ENCODE data around the gene UGT2B11.
"Not testable (repeated sequence)": the region's sequence is repeated elsewhere in the genome, so short reads cannot be mapped to it uniquely, and the experiment has no call there.

UGT2B11 gene

GRCh38 chr4:69214716-69215115 lies at the start of gene UGT2B11:
TSS of gene UGT2B11 (minus strand) at chr4:69214748. CDS start at chr4:69214722, 26 bp downstream.
- DNase-seq (ENCODE audit: low spot score), result no peak

GRCh38 chr4:69253147-69253772 lies 38.7 kb upstream of the UGT2B11 start:
- not testable (repeated sequence) for DNase-seq (ENCODE audit: low spot score)

DNA sequence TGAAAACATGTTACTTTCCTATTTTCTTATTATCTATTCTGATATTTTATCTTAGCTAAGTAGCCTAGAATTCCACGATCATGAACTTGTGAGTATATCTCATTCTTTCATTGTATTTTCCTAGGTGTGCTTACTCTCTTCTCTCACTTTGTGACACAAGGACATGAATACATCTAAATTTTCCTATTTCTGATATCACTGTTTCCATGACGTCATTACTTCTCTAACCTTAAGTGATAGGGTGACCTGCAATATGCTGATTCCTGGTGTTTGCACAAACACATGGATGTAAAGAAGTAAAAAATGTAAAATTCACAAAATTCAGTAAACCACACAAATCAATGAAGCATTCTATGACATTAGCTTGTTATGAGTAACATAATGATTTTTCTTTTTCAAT lies 36.3 kb upstream of the UGT2B11 start:
- DNase-seq (ENCODE audit: low spot score), result not testable (repeated sequence)

DNA sequence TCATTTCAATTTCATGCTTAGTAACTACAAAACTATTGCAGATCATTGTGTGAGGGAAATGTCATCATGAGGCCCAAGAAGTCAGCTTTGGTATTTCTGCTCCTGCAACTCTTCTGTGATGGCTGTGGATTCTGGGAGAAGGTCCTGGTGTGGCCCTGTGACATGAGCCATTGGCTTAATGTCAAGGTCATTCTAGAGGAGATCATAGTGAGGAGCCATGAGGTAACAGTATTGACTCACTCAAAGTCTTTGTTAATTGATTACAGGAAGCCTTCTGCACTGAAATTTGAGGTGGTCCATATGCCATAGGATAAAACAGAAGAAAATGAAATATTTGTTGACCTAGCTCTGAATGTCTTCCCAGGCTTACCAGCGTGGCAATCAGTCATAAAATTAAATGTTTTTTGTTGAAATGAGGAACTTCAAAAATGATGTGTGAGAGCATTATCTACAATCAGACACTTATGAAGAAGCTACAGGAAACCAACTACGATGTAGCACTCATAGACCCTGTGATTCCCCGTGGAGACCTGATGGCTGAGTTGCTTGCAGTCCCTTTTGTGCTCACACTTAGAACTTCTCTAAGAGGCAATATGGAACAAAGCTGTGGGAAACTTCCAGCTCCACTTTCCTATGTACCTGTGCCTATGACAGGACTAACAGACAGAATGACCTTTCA lies 28.2 kb upstream of the UGT2B11 start:
- not testable (repeated sequence) for DNase-seq (ENCODE audit: low spot score)

DNA sequence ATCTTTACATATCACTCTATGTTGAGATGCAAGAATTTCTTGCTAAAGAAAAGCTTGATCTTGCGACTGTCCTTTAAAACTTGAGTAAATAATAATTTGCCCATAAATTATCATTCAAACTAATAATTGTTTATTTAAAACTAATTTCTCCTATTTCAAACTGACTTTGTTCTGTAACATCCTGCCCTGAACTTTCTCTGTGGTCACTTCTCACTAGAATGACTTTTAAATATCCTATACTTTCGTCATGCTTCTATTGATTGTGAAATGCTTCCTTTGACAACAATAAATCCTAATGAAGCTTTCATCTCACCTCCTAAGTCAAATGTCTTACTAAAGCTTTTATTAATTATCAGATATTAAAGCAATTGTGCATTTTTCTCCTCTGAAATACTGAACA lies 27.2 kb upstream of the UGT2B11 start:
- DNase-seq (ENCODE audit: low spot score), result not testable (repeated sequence)

DNA sequence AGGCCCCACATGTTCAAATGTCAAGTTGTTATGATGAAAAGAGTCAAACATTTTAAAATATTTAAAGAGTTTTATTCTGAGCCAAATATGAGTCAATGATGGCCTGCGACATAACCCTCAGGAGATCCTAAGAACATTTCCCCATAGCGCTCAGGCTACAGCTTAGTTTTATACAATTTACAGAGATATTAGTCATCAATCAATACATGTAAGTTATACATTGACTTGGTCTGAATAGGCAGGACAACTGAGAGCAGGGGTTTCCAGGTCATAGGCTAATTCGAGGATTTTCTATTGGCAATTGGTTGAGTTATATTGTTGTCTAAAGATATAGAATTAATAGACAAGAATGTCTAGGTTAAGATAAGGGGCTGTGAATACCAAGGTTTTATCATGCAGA lies 26.2 kb upstream of the UGT2B11 start:
- DNase-seq (ENCODE audit: low spot score), result not testable (repeated sequence)

DNA sequence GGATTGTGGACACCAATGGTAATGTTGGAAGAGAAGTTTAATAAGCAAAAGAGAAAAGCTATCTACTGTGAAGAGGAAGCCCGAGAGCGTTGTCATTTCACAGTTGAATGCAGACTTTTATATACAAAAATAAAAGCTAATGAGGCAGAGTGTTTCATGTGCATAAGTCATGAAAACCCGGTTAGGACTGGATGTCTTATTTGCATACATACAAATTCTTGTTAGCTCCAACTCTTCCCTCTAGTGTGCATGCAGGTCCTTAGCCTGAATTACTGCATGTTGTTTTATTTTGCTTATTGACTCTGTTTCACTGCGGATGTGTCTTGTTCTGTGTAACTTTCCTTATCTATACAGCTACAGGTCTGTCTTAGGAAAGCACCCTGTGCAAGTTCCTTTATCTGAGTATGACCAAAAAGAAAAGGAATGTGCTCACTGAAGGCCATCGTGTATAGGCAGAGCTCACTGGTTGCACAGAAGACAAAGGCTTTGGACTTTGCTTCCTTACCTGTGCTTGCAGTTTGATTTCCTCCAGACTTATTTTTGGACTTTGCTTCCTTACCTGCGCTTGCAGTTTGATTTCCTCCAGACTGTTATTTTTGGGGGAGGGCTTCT lies 25.1 kb upstream of the UGT2B11 start:
- DNase-seq (ENCODE audit: low spot score), result no peak

DNA sequence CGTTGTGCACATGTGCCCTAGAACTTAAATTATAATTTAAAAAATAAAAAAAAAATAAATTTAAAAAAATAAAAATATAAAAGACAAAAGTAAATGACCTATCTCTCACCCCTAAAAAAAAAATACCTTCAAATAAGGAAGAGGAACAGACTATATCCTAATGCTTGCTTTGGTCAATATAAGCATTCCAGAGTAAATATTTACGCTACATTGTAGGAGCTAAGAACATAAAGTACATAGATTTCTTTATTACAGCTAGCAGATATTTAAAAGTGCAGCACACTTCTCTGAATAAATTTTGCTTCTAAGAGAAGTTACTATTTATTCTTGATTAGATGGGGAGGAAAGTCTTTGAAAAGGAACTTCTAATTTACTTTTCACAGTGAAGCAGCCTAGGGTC lies 24.5 kb upstream of the UGT2B11 start:
- no peak for DNase-seq (ENCODE audit: low spot score)

- DNase-seq (ENCODE audit: low spot score), result no peak
These were observed 10.3 kb upstream of the UGT2B11 start for GRCh38 chr4:69224891-69225290.

DNA sequence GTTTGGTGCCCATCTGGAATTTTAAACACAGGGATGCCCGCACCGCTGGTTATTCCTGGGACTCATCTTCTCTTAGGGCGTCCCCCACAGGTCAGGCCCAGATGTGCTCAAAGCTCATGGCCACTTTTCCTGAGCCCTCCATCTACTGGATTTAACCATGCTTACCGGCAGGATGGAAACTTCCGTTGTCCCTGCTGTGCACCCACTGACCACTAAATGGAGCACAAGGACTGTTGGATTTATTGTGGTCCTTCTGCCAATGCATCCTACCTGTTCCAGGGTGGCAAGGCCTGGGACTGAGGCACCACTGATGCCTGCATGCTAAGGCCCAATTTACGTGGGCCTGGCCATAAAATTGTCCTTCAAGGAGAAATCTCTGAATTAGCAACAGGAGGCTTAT lies 8.7 kb upstream of the UGT2B11 start:
- DNase-seq (ENCODE audit: low spot score), result not testable (repeated sequence)

GRCh38 chr4:69218491-69218890 lies 3.9 kb upstream of the UGT2B11 start:
- DNase-seq (ENCODE audit: low spot score), result not testable (repeated sequence)

- DNase-seq (ENCODE audit: low spot score), result no peak
These were observed 3.6 kb downstream of the UGT2B11 start for GRCh38 chr4:69210911-69211310.

- DNase-seq (ENCODE audit: low spot score), result not testable (repeated sequence)
These were observed 16.0 kb downstream of the UGT2B11 start for GRCh38 chr4:69198506-69198905.

GRCh38 chr4:69196209-69196965 lies 18.2 kb downstream of the UGT2B11 start:
- no peak for DNase-seq (ENCODE audit: low spot score)

DNA sequence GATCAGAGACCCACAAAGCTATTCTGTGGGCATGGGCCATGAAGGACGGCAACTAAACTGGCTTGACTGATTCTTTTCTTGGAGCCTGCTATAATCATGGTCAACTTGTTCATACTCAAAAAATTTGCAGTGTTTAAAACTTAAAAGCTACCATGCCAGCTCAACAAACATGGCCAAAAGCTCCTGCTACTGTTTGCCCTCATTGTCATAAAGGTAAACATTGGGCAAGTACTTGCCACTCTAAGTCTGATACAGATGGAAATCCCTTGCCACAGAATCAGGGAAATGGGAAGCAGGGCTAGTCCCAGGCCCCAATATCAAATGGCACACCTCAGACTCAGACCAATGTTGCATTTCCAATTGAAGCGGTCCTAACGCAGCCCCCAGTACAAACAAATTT lies 20.4 kb downstream of the UGT2B11 start:
- no peak for DNase-seq (ENCODE audit: low spot score)

DNA sequence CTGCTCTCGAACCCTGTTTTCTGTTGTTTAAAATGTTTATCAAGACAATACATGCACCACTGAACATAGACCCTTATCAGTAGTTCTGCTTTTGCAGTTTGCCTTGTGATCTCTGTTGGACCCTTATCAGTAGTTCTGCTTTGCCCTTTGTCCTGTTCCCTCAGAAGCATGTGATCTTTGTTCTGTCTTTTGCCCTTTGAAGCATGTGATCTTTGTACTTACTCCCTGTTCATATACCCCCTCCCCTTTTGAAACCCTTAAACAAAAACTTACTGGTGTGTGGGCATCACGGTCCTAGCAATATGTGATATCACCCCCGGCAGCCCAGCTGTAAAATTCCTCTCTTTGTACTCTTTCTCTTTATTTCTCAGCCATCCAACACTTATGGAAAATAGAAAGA lies 22.6 kb downstream of the UGT2B11 start:
- DNase-seq (ENCODE audit: low spot score), result not testable (repeated sequence)

DNA sequence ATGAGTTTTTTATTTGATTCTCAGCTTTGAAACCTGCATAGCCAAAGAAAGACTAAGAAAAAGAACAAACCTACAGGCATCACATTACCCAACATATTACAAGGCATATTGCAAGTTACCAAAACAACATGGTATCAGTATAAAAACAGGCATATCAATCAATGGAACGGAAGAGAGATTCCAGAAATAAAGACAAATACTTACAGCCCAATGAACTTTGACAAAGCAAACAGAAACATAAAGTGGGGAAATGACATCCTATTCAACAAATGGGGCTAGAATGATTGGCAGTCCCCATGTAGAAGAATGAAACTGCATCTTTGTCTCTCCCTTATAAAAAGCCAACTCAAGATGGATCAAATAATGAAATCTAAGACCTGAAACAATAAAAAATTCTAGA lies 23.9 kb downstream of the UGT2B11 start:
- DNase-seq (ENCODE audit: low spot score), result not testable (repeated sequence)

DNA sequence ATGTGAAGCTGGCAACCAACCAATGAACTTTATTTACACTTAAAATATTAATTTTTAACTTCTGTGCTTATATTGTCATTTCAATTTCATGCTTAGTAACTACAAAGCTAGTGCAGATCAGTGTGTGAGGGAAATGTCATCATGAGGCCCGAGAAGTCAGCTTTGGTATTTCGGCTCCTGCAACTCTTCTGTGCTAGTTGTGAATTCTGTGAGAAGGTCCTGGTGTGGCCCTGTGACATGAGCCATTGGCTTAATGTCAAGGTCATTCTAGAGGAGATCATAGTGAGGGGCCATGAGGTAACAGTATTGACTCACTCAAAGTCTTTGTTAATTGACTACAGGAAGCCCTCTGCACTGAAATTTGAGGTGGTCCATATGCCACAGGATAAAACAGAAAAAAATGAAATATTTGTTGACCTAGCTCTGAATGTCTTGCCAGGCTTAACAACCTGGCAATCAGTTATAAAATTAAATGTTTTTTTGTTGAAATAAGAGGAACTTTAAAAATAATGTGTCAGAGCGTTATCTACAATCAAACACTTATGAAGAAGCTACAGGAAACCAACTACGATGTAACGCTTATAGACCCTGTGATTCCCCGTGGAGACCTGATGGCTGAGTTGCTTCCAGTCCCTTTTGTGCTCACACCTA lies 32.9 kb downstream of the UGT2B11 start:
- not testable (repeated sequence) for DNase-seq (ENCODE audit: low spot score)

GRCh38 chr4:69179817-69180216 lies 34.7 kb downstream of the UGT2B11 start:
- not testable (repeated sequence) for DNase-seq (ENCODE audit: low spot score)

DNA sequence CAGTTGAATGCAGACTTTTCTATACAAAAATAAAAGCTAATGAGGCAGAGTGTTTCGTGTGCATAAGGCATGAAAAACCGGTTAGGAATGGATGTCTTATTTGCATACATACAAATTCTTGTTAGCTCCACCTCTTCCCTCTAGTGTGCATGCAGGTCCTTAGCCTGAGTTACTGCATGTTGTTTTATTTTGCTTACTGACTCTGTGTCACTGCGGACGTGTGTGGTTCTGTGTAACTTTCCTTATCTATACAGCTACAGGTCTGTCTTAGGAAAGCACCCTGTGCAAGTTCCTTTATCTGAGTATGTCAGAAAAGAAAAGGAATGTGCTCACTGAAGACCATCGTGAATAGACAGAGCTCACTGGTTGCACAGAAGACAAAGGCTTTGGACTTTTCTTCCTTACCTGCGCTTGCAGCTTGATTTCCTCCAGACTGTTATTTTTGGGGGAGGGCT lies 35.8 kb downstream of the UGT2B11 start:
- not testable (repeated sequence) for DNase-seq (ENCODE audit: low spot score)

GRCh38 chr4:69170233-69171134 lies 44.1 kb downstream of the UGT2B11 start:
- DNase-seq (ENCODE audit: low spot score), result peak; percentile 15

Measured in putamen (tissue), 1 donor.